Measurements from ENCODE around the gene TSHZ2.

Gene TSHZ2

DNA sequence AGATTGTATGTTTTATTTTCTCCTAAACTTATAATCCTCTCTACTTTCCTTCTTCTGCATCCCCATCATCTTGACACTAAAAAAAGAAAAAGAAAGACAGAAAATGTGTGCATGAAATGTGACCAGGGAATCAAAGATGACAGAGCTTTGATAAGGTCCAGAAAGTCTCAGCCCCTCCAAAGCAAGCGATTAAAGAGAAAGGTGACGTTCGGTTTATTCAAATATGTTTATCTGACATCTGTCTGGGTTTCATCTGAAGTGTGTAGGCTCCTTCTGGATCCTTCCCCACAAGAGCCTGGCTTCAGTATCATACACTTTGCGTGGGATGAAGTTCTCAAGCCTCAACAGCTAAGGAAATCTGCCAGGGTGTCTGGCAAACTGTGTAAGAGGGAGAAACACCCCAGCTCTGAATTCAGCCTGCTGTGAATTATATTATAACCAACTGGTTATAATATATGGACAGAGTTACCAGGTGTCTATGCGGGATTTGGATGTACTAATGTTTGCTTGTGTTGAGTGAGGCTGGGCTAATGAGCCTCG lies 358.5 kb downstream of the TSHZ2 start:
- no peak for DNase-seq

DNA sequence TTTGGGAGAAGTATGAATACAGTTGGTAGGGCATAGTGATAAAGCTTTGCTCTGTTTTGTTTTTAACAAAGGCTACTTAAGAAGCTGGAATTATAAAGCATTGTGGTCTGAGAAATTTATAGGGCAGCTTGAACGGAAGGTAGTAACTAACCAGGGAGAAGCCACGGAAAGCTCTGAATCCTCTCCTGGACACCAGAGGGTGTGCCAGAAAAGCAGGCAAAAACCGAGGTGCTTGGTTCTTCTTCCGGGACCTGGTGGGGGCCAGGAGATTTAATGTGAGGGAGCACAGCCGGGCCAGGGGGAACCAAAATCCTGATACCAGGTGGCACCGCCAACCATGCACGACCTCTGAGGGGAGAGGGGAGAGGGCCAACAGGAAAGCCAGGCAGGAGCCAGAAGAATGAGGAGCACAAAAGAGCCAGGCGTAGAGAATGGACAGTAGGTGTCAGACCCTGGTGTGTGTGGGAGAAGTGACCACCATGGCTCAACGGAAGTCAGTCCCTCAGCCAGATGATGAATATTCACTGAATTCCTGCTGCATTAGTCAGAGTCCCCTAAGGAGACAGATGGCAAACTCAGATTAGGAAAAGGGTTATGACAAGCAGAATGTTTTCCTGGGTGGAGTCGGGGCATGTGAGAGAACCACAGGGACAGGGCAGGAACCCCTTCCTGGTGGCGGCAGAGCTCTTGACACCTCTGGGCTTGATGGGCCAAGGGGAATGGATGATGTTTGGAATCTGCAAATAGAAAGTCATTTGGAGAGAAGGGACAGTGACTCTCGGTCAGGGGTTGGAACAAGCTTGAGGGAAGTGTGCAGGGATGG lies 359.2 kb downstream of the TSHZ2 start:
- no peak for DNase-seq

GRCh38 chr20:53332022-53332837 lies 360.1 kb downstream of the TSHZ2 start:
- DNase-seq, result no peak

DNA sequence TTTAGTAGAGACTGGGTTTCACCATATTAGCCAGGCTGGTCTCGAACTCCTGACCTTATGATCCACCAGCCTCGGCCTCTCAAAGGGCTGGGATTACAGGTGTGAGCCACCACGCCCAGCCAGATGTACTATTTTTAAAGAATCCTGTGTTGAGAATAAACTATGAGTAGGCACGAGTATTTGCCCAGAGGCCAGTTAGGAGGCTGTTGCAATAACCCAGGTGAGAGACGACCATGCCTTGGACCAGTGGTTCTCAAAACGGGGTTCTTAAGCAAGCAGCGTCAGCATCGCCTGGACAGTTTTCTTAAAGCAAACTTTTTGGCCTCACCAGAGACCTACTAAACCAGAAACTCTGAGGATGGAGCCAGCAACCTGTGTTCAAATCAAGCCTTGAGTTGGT lies 362.7 kb downstream of the TSHZ2 start:
- DNase-seq, result no peak

- no peak for DNase-seq
Measured at GRCh38 chr20:53335555-53335954, 363.4 kb downstream of the TSHZ2 start.

DNA sequence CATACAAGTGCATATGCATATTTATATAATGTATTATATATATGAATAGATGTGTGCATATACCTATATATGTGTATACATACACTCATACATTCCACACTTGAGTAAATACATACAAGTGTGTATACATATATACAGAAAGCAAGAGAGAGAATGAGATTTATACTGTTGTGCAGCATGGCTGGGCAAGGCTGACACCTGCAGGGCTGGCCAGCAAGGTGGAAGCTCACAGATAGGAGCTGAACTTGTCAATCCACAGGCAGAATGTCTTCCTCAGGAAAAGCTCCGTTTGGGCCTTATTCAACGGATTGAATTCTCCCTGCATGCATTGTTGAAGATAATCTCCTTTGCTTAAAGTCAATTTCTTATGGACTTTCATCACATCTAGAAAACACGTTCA lies 364.7 kb downstream of the TSHZ2 start:
- no peak for DNase-seq

GRCh38 chr20:53337390-53338101 lies 365.4 kb downstream of the TSHZ2 start:
- DNase-seq, result no peak

DNA sequence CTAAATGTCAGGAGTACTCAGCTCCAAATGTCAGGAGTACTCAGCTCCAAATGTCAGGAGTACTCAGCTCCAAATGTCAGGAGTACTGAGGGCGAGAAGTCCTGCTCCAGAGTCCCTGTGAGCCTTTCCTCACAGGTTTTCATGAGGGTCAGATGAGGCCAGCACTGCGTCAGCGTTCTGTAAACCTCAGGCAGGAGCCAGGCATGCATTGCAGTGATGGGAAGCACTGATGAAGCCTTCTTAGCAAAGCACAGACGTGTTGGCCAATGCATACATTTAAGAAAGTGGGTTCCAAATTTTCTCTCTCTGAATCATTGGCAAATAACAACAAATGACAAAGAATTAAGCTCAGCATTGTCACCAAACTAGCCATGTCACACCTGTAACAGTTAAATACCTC lies 366.6 kb downstream of the TSHZ2 start:
- DNase-seq, result no peak

GRCh38 chr20:53342429-53342828 lies 370.3 kb downstream of the TSHZ2 start:
- DNase-seq, result no peak

GRCh38 chr20:53343448-53343847 lies 371.3 kb downstream of the TSHZ2 start:
- DNase-seq, result no peak

DNA sequence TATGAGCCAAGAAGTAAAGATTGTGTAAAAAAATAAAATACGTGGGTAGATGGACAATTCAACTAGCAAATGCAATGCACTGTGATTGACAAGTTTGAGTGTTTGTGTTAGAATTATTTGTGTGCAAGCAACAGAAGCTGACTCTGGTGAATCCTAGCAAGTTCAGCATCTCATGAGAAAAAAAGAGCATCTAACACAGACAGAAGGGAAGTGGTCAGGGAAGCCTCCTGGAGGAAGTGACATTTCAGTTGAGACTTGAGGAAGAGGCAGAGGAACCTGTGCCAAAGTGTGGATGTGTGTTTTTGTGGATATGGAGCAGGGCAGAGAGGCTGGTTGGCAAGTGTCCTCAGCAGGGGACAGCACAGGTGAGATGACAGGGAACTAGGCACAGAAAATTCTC lies 372.7 kb downstream of the TSHZ2 start:
- no peak for DNase-seq

DNA sequence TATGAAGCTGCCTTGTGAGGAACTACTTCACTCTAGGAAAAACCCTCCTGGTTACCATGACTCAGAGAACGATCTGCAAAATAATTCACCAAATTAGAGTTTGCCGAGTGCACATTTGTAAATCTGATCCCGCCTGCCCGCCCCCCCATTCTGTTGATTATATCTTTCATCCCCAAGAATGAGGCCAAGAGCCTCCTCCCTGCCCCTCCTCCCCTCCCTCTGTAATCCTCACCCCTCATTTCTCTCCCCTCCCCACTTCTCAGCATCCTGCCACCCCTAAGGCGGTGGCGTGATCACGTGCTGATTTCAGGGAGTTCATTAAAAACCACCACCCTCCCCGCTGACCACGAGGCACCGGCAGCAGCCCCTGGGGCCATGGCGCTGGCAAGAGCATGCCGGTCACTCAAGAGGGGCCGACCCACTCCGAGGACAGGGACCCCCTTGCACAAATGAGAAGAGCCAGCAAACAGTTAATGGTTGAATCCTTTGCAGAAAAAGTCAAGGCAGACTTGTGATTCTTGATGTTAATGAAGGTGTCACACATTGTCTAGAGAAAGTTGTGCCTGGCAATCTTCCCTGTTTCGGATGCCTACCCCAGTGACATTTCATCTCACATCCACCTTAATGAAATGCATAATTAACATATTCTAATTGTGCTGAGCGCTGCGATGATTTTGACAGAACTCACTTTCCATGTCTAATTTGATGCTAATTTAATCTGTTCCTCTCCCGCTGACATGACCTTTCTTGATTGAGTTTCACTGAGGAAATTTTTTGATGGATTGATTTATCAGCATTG lies 373.6 kb downstream of the TSHZ2 start:
- DNase-seq, result no peak

DNA sequence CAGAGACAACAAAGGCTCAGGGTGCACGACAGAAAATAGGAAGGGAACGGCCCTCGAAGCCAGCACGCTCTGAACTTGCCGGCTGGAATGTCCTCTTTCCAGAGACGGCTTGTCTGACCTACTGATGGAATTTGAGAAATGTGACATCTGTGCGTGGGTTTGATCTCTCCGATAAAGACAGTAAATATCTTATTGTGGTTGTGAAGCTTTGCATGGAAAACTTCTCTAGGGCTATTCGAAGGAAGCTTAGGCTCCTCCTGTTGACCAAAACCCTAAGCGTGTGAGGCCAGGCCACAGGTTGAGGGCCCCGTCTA lies 374.1 kb downstream of the TSHZ2 start:
- DNase-seq, result no peak

DNA sequence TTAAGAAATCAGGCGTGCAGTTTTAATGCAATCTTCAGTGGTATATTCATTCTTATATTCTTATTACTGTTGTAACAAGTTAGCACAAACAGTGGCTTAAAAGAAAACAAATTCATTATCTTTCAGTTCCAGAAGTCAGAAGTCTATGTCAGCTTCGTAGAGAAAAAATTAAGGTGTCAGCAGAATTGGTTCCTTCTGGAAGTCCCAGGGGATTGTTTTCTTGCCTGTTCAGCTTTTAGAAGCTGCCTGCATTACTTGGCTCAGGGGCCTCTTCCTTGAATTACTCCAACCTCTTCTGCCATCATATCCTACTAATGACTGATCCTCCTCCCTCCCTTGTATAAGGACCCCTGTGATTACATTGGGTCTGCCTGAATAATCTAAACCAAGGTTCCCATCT lies 377.6 kb downstream of the TSHZ2 start:
- DNase-seq, result no peak

DNA sequence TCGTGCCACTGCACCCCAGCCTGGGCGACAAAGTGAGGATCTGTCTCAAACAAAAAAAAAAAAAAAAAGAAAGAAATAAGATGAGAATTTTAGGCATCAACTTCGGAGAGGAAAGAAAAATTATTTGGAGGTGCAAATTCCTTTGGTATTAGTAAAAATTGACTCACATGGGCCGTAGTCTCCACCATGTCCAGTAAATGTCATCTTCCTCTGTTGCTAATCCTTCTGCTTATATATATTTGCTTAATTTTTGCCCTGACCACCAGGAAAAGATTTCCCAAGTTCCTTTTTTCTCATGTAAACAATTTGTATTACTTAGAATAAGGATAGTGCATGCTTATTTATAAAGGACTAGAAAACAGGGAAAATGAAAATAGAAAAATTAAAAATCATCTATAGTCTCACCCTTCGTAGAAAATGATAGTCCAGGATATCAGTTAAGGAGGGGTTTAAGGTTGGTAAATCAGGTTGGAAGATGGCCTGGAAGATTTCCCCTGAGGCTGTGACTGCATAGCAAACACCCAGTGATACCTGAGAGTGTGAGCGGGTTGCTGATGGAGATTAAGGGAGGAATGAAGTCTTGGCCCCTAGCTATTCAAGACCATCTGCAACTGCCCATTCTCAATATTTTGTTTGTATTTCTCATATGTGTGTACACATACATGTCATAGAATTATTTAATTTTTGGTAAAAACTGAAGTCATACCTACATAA lies 380.7 kb downstream of the TSHZ2 start:
- no peak for DNase-seq

DNA sequence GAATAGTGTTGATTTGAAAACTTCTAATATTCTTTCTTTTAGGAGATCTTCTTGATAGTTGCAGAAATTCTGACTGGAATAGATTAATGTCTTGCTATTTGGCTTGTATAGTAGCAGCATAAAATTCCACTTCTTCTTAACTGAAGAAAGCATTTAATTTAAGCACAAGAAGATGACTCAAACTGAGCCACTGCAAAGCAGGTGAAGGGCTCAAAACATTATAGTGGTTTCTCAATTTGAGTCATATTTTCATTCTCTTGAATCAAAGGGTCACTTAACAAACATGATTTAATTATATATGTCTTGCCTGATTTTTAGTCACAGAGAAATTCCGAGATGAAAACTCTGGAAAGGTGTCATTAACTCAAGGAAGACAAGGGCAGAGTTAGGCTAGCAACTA lies 382.2 kb downstream of the TSHZ2 start:
- no peak for DNase-seq

GRCh38 chr20:53355790-53356189 lies 383.6 kb downstream of the TSHZ2 start:
- no peak for DNase-seq

GRCh38 chr20:53359425-53359824 lies 387.3 kb downstream of the TSHZ2 start:
- DNase-seq, result no peak

DNA sequence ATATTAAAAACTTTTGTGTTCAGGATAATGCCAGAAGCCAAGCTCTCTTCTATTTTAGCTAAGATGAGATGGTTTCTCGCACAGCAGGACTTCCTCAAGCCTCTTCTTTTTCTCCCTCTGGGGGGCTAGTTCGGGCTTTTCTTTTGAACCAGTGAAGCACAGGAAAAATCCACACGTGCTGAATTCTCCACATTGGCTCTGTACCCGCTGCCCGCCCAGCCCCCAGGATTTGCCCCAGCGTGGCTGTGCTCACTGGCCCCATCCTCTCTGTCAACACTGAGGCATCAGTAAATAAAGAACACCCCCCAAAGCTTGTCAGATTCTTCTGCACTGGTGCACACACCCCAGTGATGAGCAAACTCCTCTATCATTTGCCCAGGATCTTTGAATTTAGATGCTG lies 388.7 kb downstream of the TSHZ2 start:
- DNase-seq, result no peak

GRCh38 chr20:53362736-53363135 lies 390.6 kb downstream of the TSHZ2 start:
- no peak for DNase-seq

GRCh38 chr20:53364646-53365045 lies 392.5 kb downstream of the TSHZ2 start:
- DNase-seq, result no peak

DNA sequence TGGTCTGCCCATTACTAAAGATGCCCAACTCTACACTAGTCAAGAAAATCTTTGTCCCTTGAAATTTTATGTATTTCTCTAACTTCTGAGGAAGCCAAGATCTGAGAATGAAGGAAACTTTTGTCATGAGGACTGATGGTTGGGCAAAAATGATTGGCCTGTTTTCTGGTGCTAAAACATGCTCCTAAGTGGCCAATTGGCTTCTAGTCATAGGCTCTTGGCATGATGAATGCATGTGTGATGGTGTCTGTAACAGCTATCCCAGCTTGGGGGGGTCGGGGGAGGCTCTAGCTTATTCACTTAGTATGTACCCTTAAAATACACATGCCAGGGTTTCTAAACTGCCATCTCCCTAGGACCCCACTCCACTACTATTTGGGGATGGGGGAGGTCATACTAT lies 392.9 kb downstream of the TSHZ2 start:
- DNase-seq, result no peak

All from activated effector memory CD4-positive, alpha-beta T cell treated with anti-CD3 and anti-CD28 coated beads, Interleukin-2, amount 50 U/mL, for 16 hours (primary cell).